Islet of Langerhans (tissue), 1 donor: ENCODE results near the gene PLOD1.
"Not testable (repeated sequence)": the region's sequence is repeated elsewhere in the genome, so short reads cannot be mapped to it uniquely, and the experiment has no call there.

Source experiments
- FAIRE-seq: peaks from one replicate; lab custom pipeline; 2011; peaks lifted over from hg19 to GRCh38; lab: Jason Lieb, UNC

The PLOD1 gene

DNA sequence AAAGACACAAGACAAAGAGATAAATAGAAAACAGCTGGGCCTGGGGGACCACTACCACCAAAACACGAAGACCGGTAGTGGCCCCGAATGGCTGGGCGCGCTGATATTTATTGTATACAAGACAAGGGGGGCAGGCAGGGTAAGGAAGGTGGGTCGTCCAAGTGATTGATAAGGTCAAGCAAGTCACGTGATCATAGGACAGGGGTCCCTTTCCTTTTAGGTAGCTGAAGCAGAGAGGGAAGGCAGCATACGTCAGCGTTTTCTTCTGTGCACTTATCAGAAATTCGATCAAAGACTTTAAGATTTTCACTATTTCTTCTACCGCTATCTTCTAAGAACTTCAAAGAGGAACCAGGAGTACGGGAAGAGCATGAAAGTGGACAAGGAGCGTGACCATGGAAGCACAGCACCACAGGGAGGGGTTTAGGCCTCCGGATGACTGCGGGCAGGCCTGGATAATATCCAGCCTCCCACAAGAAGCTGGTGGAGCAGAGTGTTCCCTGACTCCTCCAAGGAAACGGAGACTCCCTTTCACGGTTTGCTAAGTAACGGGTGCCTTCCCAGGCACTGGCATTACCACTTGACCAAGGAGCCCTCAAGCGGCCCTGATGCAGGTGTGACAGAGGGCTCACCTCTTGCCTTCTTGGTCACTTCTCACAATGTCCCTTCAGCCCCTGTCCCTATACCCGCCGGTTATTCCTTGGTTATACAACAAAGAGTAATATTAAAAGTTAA lies 21.9 kb upstream of the PLOD1 start:
- not testable (repeated sequence) for FAIRE-seq

DNA sequence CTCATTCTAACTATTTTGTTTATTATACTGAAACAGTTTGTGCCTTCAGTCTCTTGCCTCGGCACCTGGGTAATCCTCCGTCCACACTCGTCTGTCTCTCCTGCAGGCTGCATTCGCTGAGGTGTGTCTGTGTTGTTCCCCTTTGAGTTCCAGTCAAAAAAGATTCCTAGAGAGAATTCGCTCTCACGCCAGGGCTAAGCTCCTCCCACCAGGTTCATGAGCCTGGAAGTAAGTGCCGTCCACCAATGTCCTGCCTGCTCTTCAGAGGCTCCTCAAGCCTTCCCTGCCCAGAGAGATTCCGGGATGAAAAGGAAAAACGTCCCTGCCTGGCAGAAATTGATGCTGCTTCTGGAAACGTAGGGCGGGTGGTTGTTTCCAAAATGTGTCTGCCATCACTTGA lies 21.2 kb upstream of the PLOD1 start:
- FAIRE-seq = no peak

DNA sequence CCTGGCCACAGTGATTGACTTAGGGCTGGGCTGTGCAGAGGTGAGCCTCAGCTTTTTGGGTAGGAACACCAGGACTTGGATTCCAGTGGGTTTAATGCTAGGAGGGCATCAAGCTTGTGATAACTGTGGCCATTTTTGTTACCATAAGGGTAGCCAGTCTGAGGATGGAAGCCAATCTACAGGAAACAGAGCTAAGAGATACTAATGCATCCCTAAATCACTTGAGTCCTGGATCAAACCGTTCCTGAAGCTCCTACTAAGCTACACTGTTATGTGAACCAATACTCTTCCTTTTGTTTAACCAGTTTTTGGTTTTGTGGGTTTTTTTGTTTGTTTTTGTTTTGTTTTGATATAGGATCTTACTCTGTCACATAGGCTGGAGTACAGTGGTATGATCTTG lies 20.5 kb upstream of the PLOD1 start:
- no peak for FAIRE-seq

DNA sequence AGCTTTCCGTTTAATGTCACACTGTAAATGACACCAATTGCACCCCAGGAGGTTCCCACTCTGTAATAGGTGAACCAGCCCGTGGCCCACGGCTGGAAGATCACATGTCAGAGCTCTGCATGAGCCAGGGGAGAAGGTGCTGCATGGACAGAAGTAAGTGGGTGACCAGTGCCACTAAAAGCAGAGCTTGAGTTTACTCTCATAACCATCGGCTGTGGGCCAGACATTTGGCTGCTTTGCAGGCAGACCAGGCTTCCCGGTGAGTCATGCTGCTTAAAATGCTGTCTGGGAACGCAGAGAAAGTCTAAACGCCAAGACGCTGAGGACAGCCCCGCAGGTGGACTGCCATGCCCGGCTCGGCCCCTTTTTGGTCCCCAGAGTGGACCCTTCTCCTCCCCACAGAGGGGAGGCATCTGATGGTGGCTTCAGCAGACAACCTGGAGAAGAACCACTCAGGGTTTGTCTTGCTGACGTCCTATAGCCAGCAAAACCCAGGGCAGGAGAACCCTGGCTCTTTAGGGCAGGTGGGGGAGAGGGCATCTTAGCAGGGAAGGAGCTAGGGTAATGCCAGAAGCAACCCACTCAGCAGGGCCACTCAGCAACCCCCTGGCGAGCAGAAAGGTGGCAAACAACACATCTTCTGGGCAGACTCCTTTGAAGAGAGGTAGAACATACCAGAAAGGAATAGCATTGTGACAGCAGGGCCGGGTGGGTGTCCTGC lies 15.6 kb upstream of the PLOD1 start:
- no peak for FAIRE-seq

DNA sequence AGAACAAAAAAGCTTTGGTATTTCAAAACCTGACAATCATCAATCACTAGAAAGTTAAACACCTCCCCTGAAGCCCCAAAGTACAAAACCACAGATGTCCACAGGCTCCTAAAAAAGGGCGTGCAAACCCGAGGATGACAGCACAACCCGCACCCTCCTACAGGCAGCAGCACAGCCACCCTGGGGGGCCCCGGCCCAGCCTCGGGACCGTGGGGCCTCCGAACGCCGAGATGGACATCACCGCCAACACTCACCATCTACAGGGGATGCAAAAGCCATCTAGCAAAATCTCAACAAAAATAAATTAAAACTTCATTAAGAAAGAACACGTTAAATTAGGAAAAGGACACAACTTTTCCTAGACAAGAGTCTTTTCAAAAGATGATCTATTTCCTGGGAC lies 14.9 kb upstream of the PLOD1 start:
- FAIRE-seq = no peak

DNA sequence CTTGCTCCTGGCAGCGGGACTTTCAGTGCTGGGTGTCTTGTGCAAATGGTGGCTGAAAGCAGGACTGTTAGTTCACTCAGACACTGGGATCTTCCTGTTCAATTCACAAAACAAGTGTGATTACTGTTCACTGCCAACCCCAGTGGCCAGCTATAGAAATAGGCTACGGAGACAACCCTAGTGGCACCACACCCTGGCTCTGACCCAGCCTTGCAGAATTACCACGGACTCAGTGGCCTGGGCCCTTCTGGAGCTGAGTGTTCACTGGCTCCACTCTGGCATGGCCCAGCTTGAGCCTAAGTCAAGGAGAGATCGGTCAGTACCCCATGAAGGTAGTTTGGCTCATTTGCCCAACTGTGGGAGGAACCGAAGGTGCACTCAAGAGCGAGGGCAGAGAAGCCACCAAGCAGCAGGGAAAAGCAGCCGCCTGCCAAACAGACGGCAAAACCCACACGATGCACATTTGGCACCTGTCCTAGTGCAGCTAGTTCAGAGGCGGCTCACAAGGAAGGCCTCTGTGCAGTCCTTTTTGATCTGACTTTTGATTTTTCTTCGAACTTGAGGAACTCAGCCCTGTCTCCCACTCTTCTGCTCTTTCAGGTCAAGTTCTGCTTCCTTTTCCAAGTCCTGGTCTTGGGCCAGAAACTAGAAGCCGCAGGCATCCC lies 14.1 kb upstream of the PLOD1 start:
- no peak for FAIRE-seq

DNA sequence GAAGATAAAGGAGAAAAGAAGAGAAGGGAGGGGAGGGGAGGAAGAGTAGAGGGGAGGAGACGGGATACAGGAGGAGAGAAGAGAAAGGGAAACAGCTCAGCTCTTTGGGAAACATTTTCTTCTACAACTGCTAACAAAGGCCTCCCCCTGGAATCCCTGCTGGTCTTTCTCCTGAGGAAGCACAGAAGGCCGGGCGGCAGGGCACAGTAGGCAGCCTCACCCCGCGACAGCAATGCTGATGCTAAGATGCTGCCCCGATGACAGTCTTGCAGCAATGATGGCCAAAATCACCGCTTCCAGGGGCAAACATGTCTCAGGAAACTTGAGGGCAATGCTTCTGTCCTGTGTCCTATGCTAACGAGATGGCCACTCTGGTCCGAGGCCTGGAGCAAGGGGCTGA lies 13.5 kb upstream of the PLOD1 start:
- FAIRE-seq = no peak

DNA sequence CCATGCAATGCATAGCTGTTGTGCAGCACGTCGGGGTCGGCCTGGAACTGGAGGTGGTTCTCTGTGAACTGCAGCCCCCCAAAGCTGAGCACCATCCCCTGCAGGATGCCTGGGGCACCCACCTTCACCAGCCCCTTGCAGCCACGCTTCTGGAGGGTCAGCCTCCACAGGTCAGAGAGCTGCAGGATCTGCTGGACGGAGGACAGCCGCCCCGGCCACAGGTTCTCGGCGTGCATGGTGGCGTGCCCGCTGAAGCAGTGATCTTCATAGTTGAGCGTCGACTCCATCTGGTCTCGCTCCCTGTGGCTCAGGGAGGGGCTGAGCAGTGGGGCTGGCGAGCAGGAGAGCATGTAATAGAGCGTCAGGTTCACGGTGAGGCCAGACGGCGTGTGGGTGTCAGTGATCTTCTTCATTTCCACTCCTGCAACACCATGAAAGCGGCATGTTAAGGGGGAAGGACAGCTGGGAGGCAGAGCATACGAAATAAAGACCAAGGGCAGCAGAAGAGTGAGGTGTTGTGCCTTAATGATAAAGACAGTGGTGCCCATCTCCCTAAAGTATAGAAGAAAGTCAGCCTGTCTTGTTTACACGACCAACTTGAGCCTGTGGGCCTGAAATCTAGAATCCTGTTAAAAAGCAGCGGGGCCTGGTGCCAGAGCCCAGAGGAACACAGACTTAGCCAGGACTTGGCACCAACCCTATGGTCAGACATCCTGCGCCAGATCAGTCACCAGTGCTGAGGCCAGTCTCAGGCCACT lies 11.3 kb upstream of the PLOD1 start:
- no peak for FAIRE-seq

DNA sequence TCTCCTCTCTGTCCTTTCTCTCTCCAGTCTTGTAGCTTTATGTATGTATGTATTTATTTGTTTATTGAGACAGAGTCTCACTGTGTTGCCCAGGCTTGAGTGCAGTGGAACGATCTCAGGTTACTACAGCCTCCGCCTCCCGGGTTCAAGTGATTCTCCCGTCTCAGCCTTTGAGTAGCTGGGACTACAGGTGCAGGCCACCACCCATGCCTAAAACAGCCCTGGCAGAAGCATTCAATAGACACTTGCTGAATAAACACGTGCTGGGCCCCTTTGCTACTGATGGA lies 10.7 kb upstream of the PLOD1 start:
- FAIRE-seq = no peak

DNA sequence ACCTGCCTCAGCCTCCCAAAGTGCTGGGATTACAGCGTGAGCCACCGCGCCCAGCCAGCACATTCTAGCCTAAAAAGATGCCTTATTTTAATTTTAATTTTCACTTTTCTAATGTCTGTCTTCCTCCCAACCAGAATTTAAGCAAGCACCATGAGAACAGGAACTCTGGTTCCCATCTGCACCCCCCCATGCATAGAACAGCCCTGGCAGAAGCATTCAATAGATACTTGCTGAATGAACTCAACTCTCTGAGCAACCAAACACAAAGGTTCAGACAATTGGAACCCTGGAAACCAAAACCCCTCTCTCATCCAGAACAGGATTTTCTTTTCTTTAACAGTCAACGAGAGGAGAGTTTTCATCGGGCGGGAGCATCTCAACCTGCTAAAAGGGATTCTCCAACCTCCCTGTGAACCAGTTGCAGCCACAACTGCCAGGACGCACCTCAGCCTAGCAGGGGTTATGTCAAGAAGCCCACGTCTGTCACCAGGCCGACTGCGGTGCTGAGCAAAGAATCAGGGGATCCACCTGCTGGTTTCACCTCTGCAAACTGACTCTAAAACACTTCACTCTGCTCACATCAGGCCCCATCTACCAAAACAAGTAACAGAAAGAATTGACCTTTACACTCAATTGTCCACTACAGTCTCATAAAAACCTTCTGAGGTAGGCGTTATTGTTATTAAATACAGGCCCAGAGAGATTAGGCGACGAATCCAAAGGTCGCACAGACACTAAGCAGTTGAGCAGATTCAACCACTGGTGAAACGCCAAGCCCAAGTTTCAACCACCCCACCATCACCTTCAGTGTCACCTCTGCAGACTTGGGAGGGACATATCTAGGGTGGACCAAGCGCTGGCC lies 10.0 kb upstream of the PLOD1 start:
- no peak for FAIRE-seq

DNA sequence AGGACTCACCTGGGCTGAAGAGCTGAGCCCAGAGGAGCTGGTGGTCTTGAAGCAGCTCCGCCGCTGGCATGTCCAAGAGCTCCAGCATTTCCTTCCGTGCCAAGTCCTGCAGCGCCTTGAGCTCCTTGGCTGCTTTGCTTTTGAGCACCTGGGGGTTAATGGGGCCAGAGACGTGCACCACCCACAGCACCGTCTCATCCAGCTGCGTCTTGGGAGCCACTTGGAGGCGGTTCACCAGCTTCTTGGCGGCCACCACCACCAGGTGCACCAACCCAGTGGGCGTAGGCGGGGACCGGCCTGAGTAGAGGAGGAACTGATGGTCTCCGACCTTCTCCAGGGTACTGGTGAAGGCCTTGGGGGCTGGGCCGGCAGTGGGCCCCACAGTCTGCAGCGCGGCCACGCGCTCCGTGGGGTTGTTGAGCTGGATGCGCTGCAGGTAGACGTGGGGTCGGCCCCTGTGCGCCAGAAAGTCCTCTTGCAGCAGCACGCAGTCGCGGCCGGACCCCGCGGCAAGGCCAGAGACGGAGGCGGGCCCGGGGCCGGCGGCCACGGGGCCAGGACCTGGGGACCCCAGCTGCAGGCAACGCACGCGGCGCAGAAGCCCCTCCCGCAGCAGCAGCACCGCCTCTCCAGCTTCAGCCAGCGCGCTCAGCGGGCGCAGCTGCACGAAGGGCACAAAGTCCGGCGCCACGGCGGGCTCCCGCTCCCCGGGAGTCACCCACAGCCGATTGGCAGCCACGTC lies 9.2 kb upstream of the PLOD1 start:
- FAIRE-seq = not testable (repeated sequence)

DNA sequence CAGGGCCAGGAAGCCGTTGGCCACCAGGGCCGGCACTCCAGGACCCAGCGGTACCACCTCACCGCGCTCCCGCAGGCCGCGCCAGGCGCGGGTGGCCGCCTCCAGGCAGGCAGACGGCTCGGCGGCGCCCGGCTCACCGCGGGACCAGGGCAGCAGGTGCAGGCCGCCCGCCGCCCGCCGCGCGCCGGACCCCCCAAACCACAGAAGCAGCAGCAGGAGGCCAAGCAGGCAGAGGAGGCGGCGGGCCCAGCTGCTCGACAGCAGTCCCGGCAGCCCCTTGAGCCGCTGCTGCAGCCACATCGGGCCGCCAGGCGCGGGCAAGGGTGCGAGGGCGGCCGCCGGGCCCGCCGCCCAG lies 8.6 kb upstream of the PLOD1 start:
- no peak for FAIRE-seq

DNA sequence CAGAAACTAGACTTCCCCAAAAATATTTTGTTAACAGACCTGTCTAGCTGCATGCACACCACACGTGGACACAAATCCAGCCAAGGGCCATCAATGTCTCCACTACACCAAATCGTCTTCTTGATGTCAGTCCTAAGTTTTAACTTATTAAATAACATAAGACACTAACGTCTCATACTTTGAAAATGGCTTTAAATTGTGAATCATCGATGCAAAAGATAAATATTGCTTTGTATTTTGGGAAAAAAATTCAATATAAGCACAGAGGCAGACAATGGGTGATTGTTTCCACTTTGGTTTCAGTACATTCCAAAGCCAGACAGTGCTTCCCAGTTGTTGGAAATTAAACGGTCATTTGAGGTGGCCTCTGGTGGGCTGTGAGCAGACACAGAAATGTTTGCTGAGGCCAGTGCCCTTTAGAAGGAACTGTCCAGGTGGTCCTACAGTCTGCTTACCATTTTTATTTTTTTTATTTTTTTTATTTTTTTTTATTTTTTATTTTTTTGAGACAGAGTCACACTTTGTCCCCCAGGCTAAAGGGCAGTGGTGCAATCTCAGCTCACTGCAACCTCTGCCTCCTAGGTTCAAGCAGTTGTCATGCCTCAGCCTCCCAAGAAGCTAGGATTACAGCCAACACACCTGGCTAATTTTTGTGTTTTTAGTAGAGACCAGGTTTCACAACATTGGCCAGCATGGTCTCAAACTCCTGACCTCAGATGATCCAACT lies 6.5 kb upstream of the PLOD1 start:
- no peak for FAIRE-seq

DNA sequence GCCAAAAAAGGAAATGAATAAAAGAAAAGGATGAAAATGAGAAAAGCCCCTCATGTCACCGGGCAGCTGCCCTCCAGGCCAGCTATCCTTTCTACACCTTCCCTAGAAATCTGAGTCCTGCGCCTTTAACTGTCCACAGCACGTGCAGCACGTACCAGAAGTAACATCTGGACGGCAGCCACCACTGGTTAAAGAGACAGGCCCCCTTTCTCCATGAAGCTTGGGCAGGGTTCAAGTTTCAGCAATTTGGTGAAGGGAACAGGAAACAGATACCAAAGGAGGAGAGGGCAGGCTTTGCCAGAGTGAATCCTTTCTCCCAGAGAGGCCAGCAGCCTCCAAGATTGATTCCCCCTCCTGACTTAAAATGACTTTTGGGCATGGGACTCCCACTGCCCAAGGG lies 4.7 kb upstream of the PLOD1 start:
- FAIRE-seq = no peak

DNA sequence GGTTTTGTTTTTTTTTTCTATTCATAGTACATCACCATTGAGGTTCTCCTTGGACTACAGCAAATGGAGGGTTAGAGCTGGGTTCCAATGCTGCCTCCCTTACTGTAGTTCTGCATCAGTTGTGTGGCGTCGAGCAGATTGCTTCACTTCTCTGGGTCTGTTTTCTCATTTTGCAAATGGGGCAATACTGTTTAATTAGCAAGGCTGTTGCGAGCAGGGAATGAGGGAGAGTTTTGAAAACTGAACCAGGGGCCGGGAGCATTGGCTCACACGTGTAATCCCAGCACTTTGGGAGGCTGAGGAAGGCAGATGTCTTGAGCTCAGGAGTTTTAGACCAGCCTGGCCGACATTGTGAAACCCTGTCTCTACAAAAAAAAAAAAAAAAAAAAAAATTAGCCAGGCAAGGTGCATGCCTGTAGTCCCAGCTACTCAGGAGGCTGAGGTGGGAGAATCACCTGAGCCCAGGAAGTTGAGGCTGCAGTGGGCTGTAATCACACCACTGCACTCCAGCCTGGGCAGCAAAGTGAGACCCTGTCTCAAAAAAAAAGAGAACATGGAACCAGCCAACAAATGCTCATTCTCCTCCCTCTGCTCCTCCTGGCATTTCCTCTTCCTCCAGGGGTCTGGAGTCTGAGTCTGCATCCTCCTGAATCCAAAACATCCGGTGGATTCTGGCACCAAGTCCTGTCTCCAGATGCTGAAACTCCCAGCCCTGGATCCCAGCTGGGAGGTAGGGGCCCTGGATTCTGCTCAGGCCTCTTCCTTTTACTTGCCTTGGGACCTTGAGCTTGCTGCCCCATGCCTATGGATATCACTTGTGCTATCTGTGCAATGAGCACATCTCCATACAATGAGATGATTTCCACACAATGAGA lies 3.7 kb upstream of the PLOD1 start:
- FAIRE-seq = no peak

DNA sequence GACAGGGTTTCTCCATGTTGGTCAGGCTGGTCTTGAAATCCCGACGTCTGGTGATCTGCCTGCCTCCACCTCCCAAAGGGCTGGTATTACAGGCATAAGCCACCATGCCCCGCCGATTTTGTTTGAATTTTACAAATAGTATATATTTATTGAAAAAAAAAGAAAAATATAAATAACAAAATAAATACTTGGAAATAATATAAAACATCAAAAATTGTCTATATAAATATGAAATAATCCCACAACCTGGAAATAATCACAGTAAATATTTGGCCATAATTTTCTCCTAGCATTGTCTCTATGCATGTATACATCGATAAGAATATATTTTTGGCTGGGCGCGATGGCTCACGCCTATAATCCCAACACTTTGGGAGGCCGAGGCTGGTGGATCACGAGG lies 2.7 kb upstream of the PLOD1 start:
- no peak for FAIRE-seq

DNA sequence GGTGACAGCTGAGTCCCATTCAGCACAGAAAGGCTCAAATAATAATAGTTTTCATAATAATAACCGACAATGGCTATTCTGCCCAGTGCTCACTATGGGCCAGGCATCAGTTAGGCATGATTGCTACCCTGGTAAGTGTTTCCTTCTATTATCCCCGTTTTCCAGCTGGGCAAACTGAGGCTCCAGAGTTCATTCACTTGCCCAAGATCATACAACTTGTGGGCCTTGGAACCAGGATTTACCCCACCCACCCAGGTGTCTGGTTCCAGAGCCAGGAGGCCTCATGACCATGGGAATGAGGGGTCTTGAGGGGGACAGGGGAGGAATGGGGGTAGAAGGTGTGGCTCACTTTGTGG lies 518 bp downstream of the PLOD1 start:
- no peak for FAIRE-seq

DNA sequence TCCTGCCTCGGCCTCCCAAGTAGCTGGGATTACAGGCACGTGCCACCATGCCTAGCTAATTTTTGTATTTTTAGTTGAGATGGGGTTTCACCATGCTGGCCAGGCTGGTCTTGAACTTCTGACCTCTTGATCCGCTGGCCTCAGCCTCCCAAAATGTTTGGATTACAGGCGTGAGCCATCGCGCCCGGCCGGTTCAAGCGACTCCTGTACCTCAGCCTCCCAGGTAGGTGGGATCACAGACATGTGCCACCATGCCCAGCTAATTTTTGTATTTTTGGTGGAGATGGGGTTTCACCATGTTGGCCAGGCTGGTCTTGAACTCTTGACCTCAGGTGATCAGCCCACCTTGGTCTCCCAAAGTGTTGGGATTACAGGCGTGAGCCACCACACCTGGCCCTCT lies 1.2 kb downstream of the PLOD1 start:
- FAIRE-seq = not testable (repeated sequence)

DNA sequence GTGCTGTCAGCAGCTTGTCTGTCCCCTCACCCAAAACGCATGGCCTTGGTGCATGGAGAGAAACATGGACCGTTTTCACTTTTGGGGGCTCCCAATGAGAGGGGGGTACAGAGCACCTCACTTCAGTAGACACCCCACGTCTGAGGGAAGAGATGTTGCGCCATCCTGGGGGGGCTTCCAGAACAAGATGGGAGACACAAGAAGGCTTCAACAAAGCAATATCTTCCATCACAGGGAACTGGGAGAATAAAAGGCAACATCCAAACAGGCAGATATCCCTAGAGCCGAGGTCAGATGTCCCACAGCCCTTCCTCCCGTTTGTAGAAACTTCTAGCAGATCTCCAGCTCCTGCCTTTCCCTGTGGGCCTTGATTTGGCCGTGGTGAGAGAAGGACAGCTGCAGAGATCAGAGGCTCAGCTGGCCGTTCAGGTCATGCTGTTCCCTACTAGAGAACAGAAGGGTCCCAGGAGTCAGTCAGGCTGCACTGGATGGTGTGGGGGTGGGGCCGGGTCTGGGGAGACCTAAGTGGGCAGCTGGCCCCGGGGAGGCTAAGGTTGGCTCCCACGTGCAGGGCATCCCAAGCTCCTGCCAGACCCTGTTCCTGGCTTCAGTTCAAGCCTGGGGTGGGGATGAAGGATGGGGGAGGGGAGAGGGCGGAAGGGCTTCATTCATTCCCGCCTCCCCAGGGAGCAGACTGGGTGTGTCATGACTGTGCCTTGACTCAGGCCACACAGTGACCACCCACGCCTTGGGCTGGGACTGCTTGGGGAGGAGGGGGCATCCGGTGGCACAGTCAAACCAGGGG lies 4.4 kb downstream of the PLOD1 start:
- no peak for FAIRE-seq
